Panc1 (cell line): Measurements from ENCODE around the gene MRPS18A. TPM values are rescaled to one million over a fixed set of nuclear protein-coding genes. Genes with fewer than 3 reads are reported as not detected.

Experiments used
- ATAC-seq: fragments of 200-7000 bp; cut with Tn5 transposase; 2 replicates; pipeline ENCODE4 v1.9.1; 2020; ENCODE audit warnings: mild to moderate bottlenecking, moderate library complexity
- BruUV-seq: library from RNA; stranded (reverse); fragments of 400-500 nt; replicated peaks from 2 replicates; lab custom pipeline; 2021; lab: Mats Ljungman, UMichigan
- CTCF ChIA-PET: fragments of 300-600 bp; sonication (Branson Sonifier 250); formaldehyde crosslinking; loops from one replicate; lab custom pipeline; 2022; ENCODE audit warnings: antibody characterized with exemption; lab: Charles Lee
- POLR2A ChIA-PET: fragments of 300-600 bp; sonication (Branson Sonifier 250); formaldehyde crosslinking; loops from one replicate; lab custom pipeline; 2022; ENCODE audit warnings: antibody characterized with exemption; lab: Charles Lee
- DNase-seq: peaks from one replicate; pipeline ENCODE4 v3.0.0-alpha.2; 2010; ENCODE audit warnings: low read depth, low spot score
- H3K27ac ChIP-seq: 2 replicates; pipeline ENCODE4 v1.5.1; 2011; ENCODE audit warnings: mild to moderate bottlenecking, low read length, inconsistent platforms
- H3K27me3 ChIP-seq: fragments of 200-500 bp; sonication (Bioruptor generic); 2 replicates; pipeline ENCODE4 v1.6.0; 2014; ENCODE audit warnings: low read length, inconsistent platforms; ENCODE audit not compliant: control insufficient read depth, insufficient read depth
- H3K36me3 ChIP-seq: fragments of 200-500 bp; sonication (Bioruptor generic); 2 replicates; pipeline ENCODE4 v1.5.1; 2014; ENCODE audit warnings: inconsistent platforms, mild to moderate bottlenecking, low read length, moderate library complexity; ENCODE audit not compliant: control insufficient read depth, insufficient read depth
- H3K4me1 ChIP-seq: 2 replicates; pipeline ENCODE4 v1.5.1; 2011; ENCODE audit warnings: inconsistent platforms, mild to moderate bottlenecking, low read length, moderate library complexity; ENCODE audit not compliant: control insufficient read depth, insufficient read depth
- H3K4me3 ChIP-seq, 2 experiments: 2 replicates each; pipeline ENCODE4 v1.5.1; 2011 to 2012; ENCODE audit warnings: low read depth in 2 of 2, low read length in 2 of 2, mild to moderate bottlenecking in 2 of 2, inconsistent platforms in 1 of 2, moderate library complexity in 1 of 2
- H3K9me3 ChIP-seq: fragments of 200-500 bp; sonication (Bioruptor generic); 2 replicates; pipeline ENCODE4 v1.5.1; 2014; ENCODE audit warnings: low read depth, mild to moderate bottlenecking, inconsistent platforms, low read length, moderate library complexity; ENCODE audit not compliant: control insufficient read depth, insufficient read depth
- CTCF ChIP-seq: fragments of 450-650 bp; IDR thresholded peaks from 2 replicates; pipeline ENCODE4 v1.5.1; 2017; ENCODE audit warnings: mild to moderate bottlenecking
- POLR2AphosphoS5 ChIP-seq: IDR thresholded peaks from 2 replicates; pipeline ENCODE4 v1.6.1; 2012; ENCODE audit warnings: mild to moderate bottlenecking, low read depth, low read length, moderate library complexity
- SIN3A ChIP-seq: IDR thresholded peaks from 2 replicates; pipeline ENCODE4 v1.6.1; 2012; ENCODE audit warnings: low read depth, mild to moderate bottlenecking, low read length, moderate library complexity, borderline replicate concordance; ENCODE audit not compliant: insufficient read depth
- TCF7L2 ChIP-seq: IDR thresholded peaks from 2 replicates; pipeline ENCODE4 v1.6.1; 2011; ENCODE audit warnings: mild to moderate bottlenecking, low read depth, low read length, inconsistent platforms
- in situ Hi-C: cut with HindIII; loops from 2 replicates; pipeline ENCODE4 v1.10.0; 2016; ENCODE audit warnings: low sequenced_read_pairs, low pct_unique_long_range_greater_than_20kb
- intact Hi-C: fragments of 100-400 bp; cut with micrococcal nuclease; formaldehyde crosslinking; loops from one replicate; pipeline ENCODE4 v1.10.0; 2022; ENCODE audit not compliant: unreplicated experiment
- total RNA-seq: library from RNA; stranded (reverse); gene quantifications from one replicate; pipeline ENCODE4 v1.2.1, GENCODE V29; 2021; ENCODE audit not compliant: unreplicated experiment
- TF ChIP-seq, protein P1 (sequence below), 2 experiments: IDR thresholded peaks; 2 replicates each; pipeline ENCODE4 v1.6.1; 2011 to 2012; ENCODE audit warnings: low read depth in 2 of 2, control low read depth in 1 of 2, low read length in 1 of 2, mild to moderate bottlenecking in 1 of 2, moderate library complexity in 1 of 2; ENCODE audit not compliant: insufficient read depth in 1 of 2

The MRPS18A gene
- total RNA-seq, 1 experiment from 2014 or later = 45.8 TPM

DNA sequence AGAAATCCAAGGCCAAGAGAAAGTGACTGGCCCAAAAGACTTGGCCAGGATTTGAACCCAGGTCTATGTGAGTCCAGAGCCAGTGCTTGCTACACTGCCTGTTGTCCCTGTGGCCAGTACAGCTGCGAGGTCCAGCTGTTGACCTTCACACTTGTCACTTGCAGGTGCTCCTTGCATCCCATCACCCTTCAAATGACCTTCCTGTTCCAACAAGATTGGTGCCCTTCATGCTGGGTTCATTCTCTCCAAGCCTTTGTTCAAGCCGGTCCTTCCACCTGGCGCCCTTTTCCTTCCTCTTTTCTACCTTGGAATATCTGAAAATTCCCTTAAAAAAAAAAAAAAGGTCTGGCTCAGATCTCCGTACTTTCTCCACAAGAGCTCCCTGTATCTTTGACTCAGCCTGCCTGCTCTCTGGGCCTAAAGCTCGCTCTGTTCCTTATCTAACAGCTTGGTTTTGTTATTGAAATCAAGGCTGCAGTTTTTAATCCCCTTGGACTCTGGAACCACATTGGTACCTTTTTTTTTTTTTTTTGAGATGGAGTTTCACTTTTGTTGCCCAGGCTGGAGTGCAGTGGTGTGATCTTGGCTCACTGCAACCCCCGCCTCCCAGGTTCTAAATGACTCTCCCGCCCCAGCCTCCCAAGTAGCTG lies 22.2 kb upstream of the MRPS18A start:
- no peaks in the 10 kb centered on the region for H3K4me1 ChIP-seq
- H3K9me3 ChIP-seq = no peaks in the 10 kb centered on the region
- in situ Hi-C loops = no loop called here
- ATAC-seq (no peak), DNase-seq (no peak)
- no peaks in the 10 kb centered on the region for H3K36me3 ChIP-seq
- ChIA-PET POLR2A (interaction anchor here (0.7 kb wide), 2 partner anchors 414 to 434 kb away, joined by 3 to 6 read pairs; no protein-coding TSS in a partner anchor), CTCF (no interaction called here)
- TF ChIP-seq SIN3A (no peak), POLR2AphosphoS5 (no peak), TCF7L2 (no peak)
- TF ChIP-seq, protein P1, sequence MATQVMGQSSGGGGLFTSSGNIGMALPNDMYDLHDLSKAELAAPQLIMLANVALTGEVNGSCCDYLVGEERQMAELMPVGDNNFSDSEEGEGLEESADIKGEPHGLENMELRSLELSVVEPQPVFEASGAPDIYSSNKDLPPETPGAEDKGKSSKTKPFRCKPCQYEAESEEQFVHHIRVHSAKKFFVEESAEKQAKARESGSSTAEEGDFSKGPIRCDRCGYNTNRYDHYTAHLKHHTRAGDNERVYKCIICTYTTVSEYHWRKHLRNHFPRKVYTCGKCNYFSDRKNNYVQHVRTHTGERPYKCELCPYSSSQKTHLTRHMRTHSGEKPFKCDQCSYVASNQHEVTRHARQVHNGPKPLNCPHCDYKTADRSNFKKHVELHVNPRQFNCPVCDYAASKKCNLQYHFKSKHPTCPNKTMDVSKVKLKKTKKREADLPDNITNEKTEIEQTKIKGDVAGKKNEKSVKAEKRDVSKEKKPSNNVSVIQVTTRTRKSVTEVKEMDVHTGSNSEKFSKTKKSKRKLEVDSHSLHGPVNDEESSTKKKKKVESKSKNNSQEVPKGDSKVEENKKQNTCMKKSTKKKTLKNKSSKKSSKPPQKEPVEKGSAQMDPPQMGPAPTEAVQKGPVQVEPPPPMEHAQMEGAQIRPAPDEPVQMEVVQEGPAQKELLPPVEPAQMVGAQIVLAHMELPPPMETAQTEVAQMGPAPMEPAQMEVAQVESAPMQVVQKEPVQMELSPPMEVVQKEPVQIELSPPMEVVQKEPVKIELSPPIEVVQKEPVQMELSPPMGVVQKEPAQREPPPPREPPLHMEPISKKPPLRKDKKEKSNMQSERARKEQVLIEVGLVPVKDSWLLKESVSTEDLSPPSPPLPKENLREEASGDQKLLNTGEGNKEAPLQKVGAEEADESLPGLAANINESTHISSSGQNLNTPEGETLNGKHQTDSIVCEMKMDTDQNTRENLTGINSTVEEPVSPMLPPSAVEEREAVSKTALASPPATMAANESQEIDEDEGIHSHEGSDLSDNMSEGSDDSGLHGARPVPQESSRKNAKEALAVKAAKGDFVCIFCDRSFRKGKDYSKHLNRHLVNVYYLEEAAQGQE (IDR thresholded peaks at IDR 0.05; ENCODE audit: insufficient read depth in 1 of 2, low read depth in 2 of 2, low read length in 1 of 2) = no peak
- BruUV-seq = no TSS peak
- no peak overlapping the region for H3K4me3 ChIP-seq
- no peak overlapping the region for H3K27ac ChIP-seq
- no peaks in the 10 kb centered on the region for H3K27me3 ChIP-seq
- intact Hi-C loops = no loop called here

GRCh38 chr6:43708860-43709653 lies 21.5 kb upstream of the MRPS18A start:
- no peaks in the 10 kb centered on the region for H3K27me3 ChIP-seq
- no peak overlapping the region for H3K27ac ChIP-seq
- BruUV-seq = no TSS peak
- ChIA-PET CTCF (no interaction called here), POLR2A (no interaction called here)
- TF ChIP-seq POLR2AphosphoS5 (no peak), CTCF (no peak), TCF7L2 (no peak), SIN3A (no peak)
- TF ChIP-seq, protein P1 (IDR thresholded peaks at IDR 0.05; ENCODE audit: insufficient read depth in 1 of 2, low read depth in 2 of 2, low read length in 1 of 2) = no peak
- in situ Hi-C loops (no loop called here), intact Hi-C loops (no loop called here)
- DNase-seq (no peak), ATAC-seq (no peak)
- H3K9me3 ChIP-seq = no peaks in the 10 kb centered on the region
- H3K4me3 ChIP-seq = no peak overlapping the region
- H3K36me3 ChIP-seq = no peaks in the 10 kb centered on the region
- no peaks in the 10 kb centered on the region; the same call in 1 of the 2 replicates for H3K4me1 ChIP-seq
